DMS114 treated with DMSO at 0.1 percent for 48 hours (cell line): ENCODE measurements around the gene POLR2L.
A peak's percentile ranks its signal among the peaks of the same experiment; 100 is the strongest.

ENCODE experiments used
- DNase-seq: peaks from one replicate; lab custom pipeline; 2025; ENCODE audit not compliant: unreplicated experiment; lab: John Stamatoyannopoulos, UW

The POLR2L gene

GRCh38 chr11:797296-798092 lies 44.8 kb downstream of the POLR2L start:
- DNase-seq: peak; percentile 49

- DNase-seq: no peak
Measured at GRCh38 chr11:796565-797295, 45.6 kb downstream of the POLR2L start.

GRCh38 chr11:795634-796564 lies 46.4 kb downstream of the POLR2L start:
- no peak for DNase-seq

GRCh38 chr11:794766-795633 lies 47.3 kb downstream of the POLR2L start:
- no peak for DNase-seq

GRCh38 chr11:794013-794765 lies 48.1 kb downstream of the POLR2L start:
- DNase-seq: no peak

- DNase-seq: no peak
Measured at GRCh38 chr11:793556-793955, 48.8 kb downstream of the POLR2L start.

- DNase-seq: no peak
Measured at GRCh38 chr11:792873-793272, 49.5 kb downstream of the POLR2L start.

GRCh38 chr11:792535-792821 lies 49.9 kb downstream of the POLR2L start:
- DNase-seq: no peak

GRCh38 chr11:791658-792534 lies 50.4 kb downstream of the POLR2L start:
- DNase-seq: no peak

- no peak for DNase-seq
Measured at GRCh38 chr11:790721-791564, 51.4 kb downstream of the POLR2L start.

- DNase-seq: no peak
Measured at GRCh38 chr11:789943-790342, 52.4 kb downstream of the POLR2L start, which contains the start of gene CEND1. TSS of gene CEND1 (minus strand) at chr11:790090. CDS start at chr11:788576, 1,514 bp downstream.
